Measurements from ENCODE around the gene WIPF2.
"Not testable (repeated sequence)": the region's sequence is repeated elsewhere in the genome, so short reads cannot be mapped to it uniquely, and the experiment has no call there.

Gene WIPF2

DNA sequence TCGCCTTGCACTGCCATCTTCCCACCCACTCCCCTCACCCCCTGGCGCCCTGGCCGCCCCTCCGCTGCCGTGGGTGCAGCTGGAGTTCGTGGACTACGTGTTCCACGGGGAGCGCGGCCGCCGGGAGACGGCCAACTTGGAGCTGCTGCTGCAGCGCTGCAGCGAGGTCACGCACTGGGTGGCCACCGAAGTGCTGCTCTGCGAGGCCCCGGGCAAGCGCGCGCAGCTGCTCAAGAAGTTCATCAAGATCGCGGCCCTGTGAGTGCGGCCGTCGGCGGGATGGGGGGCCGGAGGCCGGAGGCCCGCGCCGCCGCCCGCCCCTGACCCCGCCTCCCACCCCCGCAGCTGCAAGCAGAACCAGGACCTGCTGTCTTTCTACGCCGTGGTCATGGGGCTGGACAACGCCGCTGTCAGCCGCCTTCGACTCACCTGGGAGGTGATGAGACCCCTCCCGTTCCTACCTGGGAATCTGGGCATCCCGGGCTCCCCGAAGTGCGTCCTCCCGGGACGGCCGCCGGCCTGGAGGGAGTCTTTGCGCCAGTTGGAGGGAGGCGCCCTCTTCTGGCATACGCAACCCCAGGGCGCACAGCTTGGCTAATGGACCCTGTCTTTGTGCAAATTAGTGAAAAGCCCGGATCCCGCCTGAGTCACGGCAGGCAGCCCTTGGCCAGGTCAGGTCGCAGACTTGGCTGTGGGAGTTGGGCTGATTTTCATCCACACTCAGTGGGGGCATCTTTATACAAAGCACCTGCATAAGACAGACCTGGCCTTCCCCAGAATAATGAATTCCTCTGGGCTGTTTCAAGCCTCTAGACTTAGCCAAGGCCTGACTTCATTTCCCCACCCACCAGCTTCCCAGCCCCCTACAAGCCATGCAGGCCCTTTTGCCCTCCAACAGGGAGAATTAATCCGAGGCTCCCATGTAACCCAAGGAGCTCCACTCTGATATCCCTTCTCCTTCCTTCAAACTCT is 27.6 kb upstream of the WIPF2 start:
- peak; percentile 33 to 49 for DNase-seq (ENCODE audit: low read depth in 2 of 2)

DNA sequence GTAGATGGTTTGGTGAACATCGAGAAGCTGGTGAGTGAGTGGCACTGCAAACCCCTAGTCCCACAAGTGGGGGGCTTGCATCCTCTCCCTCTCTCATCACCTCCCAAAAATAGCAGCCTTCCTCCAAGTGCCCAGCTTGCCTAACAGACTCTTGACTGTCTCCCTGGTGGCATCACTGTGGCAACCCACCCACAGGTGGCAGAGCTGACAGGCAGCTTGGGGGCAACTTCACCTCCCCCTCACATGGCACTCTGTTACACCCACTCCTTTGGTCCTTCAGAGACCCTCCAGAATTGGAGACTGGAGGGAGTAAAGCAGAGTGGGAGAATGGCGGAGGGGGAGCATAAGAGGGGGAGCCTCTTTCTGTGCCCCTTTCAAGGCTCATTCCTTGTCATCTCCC is 26.1 kb upstream of the WIPF2 start:
- no peak for DNase-seq (ENCODE audit: low read depth in 2 of 2)

DNA sequence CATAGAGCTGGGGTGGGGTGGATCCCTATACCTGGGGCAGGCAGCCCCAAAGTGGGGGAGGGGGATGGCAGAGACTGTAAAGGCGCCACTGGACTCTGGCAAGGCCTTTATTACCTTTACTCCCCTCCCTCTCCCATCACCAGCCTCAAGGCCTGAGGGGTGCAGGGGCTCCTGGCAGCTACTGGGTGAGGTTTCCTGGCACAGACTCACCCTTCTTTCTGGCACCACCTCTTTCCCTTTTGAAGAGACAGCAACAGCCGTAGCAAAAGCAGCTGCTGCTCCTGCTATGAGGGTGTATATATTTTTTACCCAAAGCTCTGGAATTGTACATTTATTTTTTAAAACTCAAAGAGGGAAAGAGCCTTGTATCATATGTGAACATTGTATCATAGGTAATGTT is 24.3 kb upstream of the WIPF2 start:
- no peak for DNase-seq (ENCODE audit: low read depth in 2 of 2)

DNA sequence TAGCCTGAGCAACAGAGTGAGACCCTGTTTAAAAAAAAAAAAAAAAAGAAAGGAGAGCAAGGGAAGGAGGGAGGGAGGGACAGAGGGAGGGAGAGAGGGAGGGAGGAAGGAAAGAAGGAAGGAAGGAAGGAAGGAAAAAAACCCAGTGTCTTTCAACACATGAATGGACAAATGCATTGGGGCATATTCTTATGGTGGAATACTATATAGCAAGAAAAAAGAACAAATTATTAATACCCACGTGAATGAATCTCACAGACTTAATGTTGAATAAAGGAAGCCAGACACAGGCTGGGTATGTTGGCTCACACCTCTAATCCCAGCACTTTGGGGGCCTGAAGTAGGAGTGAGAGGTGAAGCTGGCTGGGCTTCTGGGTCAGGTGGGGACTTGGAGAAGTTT is 21.6 kb upstream of the WIPF2 start:
- no peak for DNase-seq (ENCODE audit: low read depth in 2 of 2)

DNA sequence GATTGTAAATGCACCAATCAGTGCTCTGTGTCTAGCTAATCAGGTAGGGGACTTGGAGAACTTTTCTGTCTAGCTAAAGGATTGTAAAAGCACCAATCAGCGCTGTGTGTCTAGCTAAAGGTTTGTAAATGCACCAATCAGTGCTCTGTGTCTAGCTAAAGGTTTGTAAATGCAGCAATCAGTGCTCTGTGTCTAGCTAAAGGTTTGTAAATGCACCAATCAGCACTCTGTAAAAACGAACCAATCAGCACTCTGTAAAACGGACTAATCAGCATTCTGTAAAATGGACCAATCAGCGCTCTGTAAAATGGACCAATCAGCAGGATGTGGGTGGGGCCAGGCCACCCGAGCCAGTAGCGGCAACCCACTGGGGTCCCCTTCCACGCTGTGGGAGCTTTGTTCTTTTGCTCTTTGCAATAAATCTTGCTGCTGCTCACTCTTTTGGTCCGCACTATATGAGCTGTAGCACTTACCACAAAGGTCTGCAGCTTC is 21.1 kb upstream of the WIPF2 start:
- not testable (repeated sequence) for DNase-seq (ENCODE audit: low read depth in 2 of 2)

DNA sequence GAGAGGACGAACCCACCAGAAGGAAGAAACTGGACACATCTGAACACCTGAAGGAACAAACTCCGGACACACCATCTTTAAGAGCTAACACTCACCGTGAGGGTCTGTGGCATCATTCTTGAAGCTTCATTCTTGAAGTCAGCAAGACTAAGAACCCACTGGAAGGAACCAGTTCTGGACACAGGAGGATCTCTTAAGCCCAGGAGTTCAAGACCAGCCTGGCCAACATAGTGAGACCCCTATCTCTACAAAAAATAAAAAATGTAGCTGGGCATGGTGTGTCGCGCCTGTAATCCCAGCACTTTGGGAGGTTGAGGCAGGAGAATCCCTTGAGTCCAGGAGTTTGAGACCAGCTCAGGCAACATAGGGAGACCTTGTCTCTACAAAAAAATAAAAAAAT is 20.5 kb upstream of the WIPF2 start:
- DNase-seq (ENCODE audit: low read depth in 2 of 2), result no peak

DNA sequence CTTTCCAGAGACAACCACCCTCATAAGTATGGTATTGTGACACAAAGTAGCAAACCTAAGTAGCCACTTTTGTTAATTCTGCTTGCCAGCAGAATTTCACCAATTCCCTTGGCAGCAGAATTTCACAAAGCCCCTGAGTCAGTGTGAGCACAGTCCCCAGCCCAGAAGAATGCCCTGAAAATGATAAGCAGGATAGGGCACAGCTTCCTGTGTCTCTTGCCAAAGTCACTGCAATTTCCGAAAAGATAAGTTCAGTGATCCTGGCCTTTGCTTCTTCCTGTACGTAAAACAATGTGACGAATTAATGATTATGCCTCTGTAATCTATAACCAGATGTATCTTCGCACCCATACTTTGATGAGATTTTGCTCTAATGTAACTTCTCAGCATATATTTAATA is 16.0 kb upstream of the WIPF2 start:
- no peak for DNase-seq (ENCODE audit: low read depth in 2 of 2)

DNA sequence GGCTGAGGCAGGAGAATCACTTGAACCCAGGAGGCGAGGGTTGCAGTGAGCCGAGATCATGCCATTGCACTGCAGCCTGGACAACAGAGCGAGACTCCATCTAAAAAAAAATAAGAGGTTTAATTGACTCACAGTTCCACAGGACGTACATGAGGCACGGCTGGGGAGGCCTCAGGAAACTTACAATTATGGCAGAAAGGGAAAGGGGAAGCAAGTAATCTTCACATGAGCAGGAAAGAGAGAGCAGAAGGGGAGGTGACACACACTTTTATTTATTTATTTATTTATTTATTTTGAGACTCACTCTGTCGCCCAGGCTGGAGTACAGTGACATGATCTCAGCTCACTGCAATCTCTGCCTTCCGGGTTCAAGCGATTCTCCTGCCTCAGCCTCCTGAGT is 12.9 kb upstream of the WIPF2 start:
- DNase-seq (ENCODE audit: low read depth in 2 of 2), result not testable (repeated sequence)

DNA sequence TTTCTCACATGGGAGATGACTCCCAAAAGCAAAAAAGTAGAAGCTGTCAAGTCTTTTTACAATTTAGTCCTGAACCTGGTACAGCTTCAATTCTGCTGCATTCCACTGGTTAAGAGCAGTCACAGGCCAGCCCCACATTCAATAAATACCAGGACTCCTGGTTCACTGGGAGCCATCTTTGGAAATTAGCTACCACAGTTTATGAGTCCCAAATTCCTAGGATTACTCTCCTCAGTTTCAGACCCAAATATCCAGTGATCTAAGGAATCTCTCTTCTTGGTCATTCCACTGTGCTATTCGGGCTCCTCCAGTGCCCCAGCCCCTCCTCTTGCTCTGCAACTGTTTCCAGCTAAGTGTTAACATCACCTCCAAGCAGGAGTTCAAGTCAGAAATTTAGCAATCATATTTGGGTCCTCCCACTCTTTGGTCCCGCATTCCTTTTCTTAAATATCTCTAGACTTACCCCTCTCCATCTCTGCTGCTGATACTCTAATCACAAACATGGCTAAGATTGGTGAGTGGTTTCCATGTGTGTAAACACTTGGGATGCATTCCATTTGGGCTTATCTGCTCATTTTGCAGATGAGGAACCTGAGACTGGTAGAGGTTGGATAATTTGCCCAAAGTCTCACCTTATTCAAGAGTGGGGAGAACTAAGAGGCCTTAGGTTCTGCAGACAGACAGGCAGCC is 9.6 kb upstream of the WIPF2 start:
- no peak for DNase-seq (ENCODE audit: low read depth in 2 of 2)

DNA sequence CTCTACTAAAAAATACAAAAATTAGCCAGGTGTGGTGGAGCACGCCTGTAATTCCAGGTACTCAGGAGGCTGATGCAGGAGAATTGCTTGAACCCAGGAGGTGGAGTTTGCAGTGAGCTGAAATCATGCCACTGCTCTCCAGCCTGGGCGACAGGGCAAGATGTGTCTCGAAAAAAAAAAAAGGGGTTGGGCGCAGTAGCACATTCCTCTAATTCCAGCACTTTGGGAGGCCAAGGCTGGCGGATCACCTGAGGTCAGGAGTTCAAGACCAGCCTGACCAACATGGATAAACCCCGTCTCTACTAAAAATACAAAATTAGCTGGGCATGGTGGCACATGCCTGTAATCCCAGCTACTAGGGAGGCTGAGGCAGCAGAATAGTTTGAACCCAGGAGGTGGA is 5.2 kb upstream of the WIPF2 start:
- not testable (repeated sequence) for DNase-seq (ENCODE audit: low read depth in 2 of 2)

DNA sequence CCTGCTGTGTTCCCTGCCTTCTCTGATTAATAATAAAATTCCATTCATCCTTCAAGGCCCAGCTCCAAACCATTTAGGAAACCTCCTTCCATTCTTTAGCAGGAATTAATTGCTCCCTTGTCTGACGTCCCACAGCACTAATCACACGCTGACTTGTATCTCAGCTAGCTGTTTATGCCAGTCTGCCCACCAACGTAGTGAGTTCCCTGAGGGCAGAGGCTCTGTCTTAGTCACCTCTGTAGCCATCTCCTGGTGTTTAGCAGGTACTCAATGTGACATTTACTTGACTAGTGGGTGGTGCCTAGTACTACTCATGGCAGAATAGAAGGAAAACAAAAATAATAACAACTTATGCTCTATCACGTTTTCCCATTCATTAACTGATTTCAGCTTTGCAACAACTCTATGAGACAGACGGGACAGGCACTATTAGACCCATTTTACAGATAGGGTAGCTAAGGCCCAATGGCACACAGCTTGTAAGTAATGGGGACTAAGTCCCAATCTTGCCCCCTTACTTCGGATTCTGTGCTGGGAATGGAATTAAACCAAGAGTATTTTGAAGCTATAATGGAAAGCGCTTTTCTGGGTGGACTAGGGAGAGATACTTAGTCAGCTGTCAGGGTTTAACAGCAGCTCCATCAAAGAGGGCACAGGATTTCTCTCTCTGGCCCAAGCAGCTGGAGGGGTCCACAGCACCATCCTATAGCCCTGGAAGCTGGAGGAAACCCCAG is 931 bp upstream of the WIPF2 start:
- DNase-seq (ENCODE audit: low read depth in 2 of 2), result no peak

DNA sequence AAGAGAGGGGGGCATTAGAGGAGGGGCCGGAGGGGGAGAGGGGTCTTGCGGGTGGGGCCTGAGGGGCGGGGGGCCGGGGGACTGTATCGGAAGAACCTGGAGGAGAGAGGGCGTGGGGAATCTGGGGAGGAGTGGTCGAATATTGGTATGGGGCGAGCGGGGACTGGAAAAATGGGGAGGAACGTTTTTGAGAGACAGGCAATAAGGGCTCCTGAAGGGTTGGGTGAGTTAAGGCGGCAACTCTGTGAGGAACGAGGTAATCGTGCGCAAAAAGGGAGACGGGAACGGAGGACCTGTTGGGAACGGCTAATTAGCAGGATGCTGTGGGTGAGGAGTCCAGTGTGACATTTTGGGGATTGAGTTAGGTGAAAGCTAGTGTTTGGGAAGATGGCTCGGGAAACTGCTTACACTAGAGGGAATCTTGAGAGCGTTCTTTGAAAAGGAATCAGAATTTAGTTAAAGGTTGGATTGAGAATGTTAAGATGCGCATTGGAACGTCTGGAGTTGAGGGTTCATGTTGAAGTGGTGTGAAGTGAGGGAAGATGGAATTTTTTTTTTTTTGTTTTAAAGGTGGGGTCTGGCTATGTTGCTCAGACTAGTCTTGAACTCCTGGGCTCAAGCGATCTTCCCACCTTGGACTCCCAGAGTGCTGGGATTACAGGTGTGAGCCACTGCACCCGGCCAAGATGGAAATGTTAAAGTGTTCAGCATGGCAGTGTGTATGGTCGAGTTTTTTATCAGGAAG is 662 bp downstream of the WIPF2 start:
- DNase-seq (ENCODE audit: low read depth in 2 of 2), result peak in 1 of 2 donors; percentile 10

DNA sequence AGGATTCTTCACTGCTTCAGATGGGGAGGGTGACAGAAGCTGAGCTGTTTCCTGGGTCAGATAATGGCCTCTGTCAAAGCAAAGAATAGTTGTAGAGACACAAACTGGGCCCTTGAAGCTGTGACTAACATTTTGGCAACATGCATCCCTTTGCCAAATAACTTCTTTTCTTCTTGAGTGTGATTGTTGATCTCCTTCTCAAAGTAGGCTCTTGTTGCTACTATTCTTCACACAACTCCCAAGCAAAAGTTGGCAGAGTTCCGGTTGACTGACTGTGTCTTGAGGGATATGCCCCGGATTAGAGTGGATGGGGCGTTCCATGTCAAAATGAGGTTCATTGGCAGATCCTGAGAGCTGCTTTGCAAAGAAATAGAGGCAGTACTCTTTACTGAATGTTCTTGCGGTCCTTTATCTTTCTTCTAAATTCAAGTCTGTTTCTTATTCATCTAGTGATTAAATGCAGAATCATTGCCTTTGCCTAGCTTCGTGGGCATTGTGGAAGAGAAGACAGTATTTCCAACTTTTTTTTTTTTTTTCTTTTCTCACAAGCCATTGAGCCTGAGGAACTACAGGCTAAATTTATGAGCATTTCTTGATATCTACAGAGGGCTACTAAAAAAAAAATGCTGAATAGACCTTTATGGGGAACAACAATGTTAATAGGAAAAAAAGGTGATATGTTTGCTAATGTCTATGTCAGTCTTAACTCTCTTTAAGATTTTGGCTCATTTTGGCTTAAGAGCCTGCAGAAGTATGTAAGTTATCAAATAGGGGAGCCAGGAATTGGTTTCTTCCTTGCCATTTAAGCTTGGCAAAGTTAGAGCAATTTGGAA is 5.8 kb downstream of the WIPF2 start:
- DNase-seq (ENCODE audit: low read depth in 2 of 2), result no peak

DNA sequence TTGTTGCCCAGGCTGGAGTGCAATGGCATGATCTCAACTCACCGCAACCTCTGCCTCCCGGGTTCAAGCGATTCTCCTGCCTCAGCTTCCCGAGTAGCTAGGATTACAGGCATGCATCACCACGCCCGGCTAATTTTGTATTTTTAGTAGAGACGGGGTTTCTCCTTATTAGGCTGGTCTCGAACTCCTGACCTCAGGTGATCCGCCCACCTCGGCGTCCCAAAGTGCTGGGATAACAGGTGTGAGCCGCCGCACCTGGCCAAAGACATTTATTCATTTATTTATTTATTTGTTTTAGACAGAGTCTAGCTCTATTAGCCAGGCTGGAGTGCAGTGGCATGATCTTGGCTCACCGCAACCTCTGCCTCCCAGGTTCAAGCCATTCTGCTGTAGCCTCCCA is 10.0 kb downstream of the WIPF2 start:
- not testable (repeated sequence) for DNase-seq (ENCODE audit: low read depth in 2 of 2)

DNA sequence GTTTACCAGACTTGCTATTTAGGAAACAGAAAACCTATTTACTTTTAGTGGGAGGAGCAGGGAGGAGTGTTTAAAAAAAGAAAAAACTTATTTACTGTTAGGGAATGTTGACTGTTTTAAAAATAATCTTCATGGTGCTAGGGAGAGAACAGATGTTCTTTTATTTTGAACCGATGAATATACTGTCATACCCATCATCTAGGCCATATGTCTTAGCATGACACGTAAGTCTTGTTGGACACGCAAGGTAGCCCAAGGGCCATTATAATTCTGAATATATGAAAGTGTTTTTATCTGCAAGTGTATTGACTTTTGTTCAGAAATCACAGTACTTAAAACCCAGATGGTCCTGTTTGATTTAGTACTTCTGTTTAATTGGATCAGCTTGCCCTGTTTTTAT is 11.6 kb downstream of the WIPF2 start:
- DNase-seq (ENCODE audit: low read depth in 2 of 2), result no peak

DNA sequence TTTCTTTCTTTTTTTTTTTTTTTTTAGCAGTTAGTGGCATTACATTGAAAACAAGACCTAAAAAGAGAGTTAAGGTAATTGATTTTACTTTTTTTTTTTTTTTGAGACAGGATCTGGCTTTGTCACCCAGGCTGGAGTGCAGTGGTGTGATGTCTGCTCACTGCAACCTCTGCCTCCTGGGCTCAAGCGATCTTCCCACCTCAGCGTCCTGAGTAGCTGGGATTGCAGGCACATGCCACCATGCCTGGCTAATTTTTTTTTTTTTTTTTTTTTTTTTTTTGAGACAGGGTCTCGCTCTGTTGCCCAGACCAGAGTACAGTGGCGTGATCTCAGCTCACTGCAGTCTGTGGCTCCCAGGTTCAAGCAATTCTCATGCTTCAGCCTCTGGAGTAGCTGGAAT is 12.8 kb downstream of the WIPF2 start:
- not testable (repeated sequence) for DNase-seq (ENCODE audit: low read depth in 2 of 2)

DNA sequence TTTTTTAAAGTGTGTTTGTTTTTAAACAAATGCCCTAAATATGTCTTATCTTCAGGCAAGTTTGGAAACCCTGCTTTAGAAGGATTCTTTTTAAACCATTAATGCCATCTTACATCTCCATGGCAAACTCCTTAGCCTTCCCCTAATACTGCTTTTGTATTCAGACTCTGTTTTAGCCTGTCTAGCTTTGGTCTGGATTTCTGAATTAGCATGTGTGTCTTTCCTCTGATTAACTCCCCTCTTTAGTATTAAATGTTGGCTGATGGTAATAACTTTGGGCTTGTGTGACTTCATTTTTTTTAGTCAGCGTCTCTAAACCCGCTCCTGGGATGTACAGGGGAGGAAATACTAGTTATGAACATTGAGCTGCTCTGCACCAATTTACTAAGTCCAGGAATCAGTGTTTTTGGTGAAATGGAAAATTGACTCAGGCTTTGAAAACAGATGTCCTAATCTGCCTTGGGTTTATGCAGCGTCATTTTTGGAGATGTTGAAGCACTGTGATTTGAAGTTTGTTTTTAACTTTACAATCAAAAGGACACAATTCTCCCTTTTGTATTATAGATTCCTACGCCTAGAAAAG is 22.2 kb downstream of the WIPF2 start:
- DNase-seq (ENCODE audit: low read depth in 2 of 2), result no peak

DNA sequence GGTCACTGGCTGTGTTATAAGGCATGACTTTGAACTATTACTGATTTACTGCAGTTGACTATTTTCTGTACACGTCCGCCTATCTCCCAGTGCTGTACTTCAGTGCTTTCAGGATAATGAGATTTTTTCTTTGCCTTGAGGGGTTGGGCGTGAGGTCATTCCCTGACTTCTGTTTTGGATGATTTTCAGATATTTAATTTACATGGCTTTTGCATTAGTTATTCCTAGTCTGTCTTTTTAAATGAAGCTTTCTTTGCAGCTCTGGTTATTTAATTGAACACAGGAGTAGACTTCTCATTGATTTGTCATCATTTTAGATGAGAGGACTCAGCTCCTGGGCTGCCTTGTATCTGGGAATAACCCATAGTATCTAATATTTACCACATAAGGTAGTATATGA is 23.7 kb downstream of the WIPF2 start:
- no peak for DNase-seq (ENCODE audit: low read depth in 2 of 2)

DNA sequence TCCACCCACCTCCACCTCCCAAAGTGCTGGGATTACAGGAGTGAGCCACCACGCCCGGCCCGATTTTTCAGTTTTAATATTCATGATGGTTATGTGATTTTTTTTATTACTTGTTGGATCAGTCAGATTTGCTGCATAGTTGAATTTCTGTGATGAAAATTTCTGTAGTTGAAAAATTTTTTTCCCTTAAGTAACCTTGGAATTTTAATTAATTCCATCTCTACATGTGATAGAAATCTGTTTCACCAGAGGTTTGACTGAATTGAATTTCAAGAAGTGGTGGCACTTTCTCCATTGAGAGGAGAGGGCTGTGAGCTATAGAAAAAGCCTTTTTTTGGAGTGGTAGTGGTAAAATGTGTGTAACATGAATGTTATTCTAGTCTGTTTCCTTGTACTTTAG is 24.7 kb downstream of the WIPF2 start:
- DNase-seq (ENCODE audit: low read depth in 2 of 2), result no peak

DNA sequence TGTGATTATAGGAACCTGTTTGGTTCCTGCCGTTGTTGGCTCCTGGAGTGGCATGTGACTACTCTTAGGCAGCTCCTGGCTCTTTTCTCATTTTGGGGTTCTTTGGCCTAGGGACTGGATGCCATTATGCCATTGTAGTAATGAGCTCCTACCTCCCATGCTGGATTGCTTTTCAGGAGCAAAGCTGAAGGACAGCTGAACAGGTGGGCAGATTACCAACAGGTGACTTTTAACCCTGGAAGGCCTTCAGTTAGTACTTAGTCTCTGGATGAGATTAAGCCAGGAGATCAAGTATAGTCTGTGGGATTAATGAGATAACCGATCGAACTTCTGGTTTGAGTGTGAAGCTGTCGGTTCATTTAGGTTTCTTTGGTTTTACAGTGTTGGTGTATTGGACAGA is 25.2 kb downstream of the WIPF2 start:
- DNase-seq (ENCODE audit: low read depth in 2 of 2), result no peak
